OCI-LY3 (cell line): ENCODE measurements around the gene MAZ.
"Not testable (repeated sequence)": the region's sequence is repeated elsewhere in the genome, so short reads cannot be mapped to it uniquely, and the experiment has no call there.

Experiments
- H2AFZ ChIP-seq: fragments of 200-600, 300-600 bp; shearing (Covaris generic); 2 replicates; pipeline ENCODE4 v1.6.0; 2014; ENCODE audit warnings: antibody characterized with exemption, low read depth, low read length
- H3K27ac ChIP-seq: fragments of 200-600, 300-600 bp; sonication (generic); 2 replicates; pipeline ENCODE4 v1.5.1; 2014; ENCODE audit warnings: mild to moderate bottlenecking, low read length, moderate library complexity, mixed read lengths
- H3K27me3 ChIP-seq: fragments of 200-600, 300-600 bp; sonication (generic); 2 replicates; pipeline ENCODE4 v1.6.1; 2014; ENCODE audit warnings: low read depth, low read length, mixed read lengths
- H3K36me3 ChIP-seq: fragments of 200-600, 300-600 bp; sonication (generic); replicated peaks from 2 replicates; pipeline ENCODE3; 2014; ENCODE audit warnings: low read depth, low read length, mixed read lengths
- H3K4me1 ChIP-seq: fragments of 300-600, 200-600 bp; sonication (generic); 2 replicates; pipeline ENCODE4 v1.6.1; 2014; ENCODE audit warnings: low read length, mixed read lengths
- H3K4me2 ChIP-seq: fragments of 200-600, 300-600 bp; sonication (generic); 2 replicates; pipeline ENCODE4 v1.6.1; 2014; ENCODE audit warnings: low read length, mixed read lengths
- H3K4me3 ChIP-seq: fragments of 300-600, 200-600 bp; sonication (generic); 2 replicates; pipeline ENCODE4 v1.5.1; 2014; ENCODE audit warnings: antibody characterized with exemption, mild to moderate bottlenecking, low read length, moderate library complexity
- H3K79me2 ChIP-seq: fragments of 300-600, 200-600 bp; shearing (Covaris generic); 2 replicates; pipeline ENCODE4 v1.6.1; 2014; ENCODE audit warnings: mild to moderate bottlenecking, low read length, mixed read lengths
- H3K9ac ChIP-seq: fragments of 300-600, 200-600 bp; shearing (Covaris generic); 2 replicates; pipeline ENCODE4 v1.6.0; 2014; ENCODE audit warnings: mild to moderate bottlenecking, low read length, moderate library complexity
- H3K9me3 ChIP-seq: fragments of 200-600, 300-600 bp; shearing (Covaris generic); 2 replicates; pipeline ENCODE4 v1.6.1; 2014; ENCODE audit warnings: low read length, mixed read lengths; ENCODE audit not compliant: insufficient read depth
- H4K20me1 ChIP-seq: fragments of 200-600, 300-600 bp; sonication (generic); 2 replicates; pipeline ENCODE4 v1.6.1; 2016; ENCODE audit warnings: low read length, mixed read lengths; ENCODE audit not compliant: insufficient read depth
- EZH2phosphoT487 ChIP-seq: fragments of 200-600 bp; shearing (Covaris generic); IDR thresholded peaks from 2 replicates; pipeline ENCODE4 v1.6.1; 2018; ENCODE audit warnings: antibody characterized with exemption, mixed run types, low read depth
- TF ChIP-seq, protein P1 (sequence below): fragments of 200-600, 300-600 bp; sonication (generic); IDR thresholded peaks from 2 replicates; pipeline ENCODE4 v1.5.1; 2014; ENCODE audit warnings: antibody characterized with exemption, low read length, low read depth

Gene MAZ

DNA sequence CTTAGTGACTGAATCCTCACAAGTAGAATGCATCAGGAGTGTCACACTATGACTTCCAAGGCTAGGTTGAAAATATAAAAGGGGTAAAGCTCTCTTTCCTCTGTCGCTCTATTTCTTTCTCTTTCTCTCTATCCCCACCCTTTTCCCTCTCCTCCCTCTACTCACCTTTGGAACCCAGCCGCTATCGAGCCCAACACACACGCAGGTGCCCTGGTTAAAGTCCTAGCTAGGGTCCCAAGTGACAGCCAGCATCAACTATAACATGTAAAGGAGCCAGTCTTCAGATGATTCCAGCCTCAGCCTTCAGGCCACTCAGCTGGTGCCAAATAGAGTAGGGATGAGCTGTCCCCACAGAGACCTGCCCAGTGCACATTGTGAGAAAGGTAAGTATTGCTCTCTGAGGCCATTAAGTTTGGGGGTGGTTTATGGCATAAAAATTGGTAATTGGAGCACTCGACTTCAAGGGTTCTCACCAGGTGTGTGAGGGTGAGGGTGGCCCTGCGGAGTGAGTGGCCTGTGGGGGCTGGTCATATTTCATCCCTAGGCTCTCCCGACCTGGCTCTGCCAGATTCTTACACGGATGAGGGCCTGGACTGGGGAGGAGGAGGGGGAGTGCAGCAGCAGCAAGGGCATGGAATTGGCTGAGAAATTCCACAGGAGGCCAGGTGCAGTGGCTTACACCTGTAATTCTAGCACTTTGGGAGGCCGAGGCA lies 45.6 kb upstream of the MAZ start:
- Histone ChIP-seq H3K79me2 (no peaks in the 10 kb centered on the region), H3K36me3 (no peaks in the 10 kb centered on the region), H3K4me2 (no peak overlapping the region), H3K27ac (no peak overlapping the region), H3K9ac (no peak overlapping the region), H3K9me3 (no peaks in the 10 kb centered on the region), H3K4me3 (no peak overlapping the region), H3K27me3 (peaks cover 8% of the 10 kb centered on the region; the same call in 1 of the 2 replicates), H2AFZ (no peak overlapping the region), H4K20me1 (no peaks in the 10 kb centered on the region), H3K4me1 (no peaks in the 10 kb centered on the region)
- TF ChIP-seq, protein P1, sequence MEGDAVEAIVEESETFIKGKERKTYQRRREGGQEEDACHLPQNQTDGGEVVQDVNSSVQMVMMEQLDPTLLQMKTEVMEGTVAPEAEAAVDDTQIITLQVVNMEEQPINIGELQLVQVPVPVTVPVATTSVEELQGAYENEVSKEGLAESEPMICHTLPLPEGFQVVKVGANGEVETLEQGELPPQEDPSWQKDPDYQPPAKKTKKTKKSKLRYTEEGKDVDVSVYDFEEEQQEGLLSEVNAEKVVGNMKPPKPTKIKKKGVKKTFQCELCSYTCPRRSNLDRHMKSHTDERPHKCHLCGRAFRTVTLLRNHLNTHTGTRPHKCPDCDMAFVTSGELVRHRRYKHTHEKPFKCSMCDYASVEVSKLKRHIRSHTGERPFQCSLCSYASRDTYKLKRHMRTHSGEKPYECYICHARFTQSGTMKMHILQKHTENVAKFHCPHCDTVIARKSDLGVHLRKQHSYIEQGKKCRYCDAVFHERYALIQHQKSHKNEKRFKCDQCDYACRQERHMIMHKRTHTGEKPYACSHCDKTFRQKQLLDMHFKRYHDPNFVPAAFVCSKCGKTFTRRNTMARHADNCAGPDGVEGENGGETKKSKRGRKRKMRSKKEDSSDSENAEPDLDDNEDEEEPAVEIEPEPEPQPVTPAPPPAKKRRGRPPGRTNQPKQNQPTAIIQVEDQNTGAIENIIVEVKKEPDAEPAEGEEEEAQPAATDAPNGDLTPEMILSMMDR, result no peak
- TF ChIP-seq EZH2phosphoT487, result no peak

DNA sequence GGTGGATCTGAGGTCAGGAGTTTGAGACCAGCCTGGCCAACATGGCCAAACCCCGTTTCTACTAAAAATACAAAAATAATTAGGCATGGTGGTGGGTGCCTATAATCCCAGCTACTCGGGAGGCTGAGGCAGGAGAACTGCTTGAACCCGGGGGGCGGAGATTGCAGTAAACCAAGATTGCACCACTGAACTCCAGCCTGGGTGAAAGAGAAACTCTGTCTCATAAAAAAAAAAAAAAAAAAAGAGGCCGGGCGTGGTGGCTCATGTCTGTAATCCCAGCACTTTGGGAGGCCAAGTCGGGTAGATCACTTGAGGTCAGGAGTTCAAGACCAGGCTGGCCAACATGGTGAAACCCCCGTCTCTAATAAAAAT lies 45.1 kb upstream of the MAZ start:
- H3K27ac ChIP-seq, H3K4me2 ChIP-seq, H3K9ac ChIP-seq, H3K36me3 ChIP-seq, H4K20me1 ChIP-seq, H2AFZ ChIP-seq, H3K27me3 ChIP-seq, H3K4me3 ChIP-seq, H3K79me2 ChIP-seq, H3K4me1 ChIP-seq, H3K9me3 ChIP-seq: not testable (repeated sequence)

DNA sequence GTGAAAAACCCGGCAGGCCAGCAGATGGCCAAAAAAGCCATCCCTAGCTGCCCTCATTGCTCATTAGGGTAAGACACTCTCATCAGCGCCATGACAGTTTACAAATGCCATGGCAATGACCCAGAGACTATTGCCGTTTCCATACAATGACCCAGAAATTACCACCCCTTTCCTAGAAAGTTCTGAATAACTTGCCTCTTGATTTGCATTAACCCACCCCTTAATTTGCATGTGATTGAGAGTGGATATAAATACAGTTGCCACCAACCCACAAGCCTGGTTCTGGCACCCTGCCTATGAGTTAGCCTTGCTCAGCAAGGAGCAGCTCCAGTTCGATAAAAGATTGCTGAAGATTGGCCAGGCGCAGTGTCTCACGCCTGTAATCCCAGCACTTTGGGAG lies 44.4 kb upstream of the MAZ start:
- Histone ChIP-seq H2AFZ (no peak overlapping the region), H3K9ac (no peak overlapping the region), H3K9me3 (no peaks in the 10 kb centered on the region), H3K27ac (no peak overlapping the region), H3K79me2 (no peaks in the 10 kb centered on the region), H4K20me1 (no peaks in the 10 kb centered on the region), H3K4me3 (no peak overlapping the region), H3K36me3 (no peaks in the 10 kb centered on the region), H3K4me2 (no peak overlapping the region), H3K4me1 (no peaks in the 10 kb centered on the region), H3K27me3 (peaks cover 8% of the 10 kb centered on the region; the same call in 1 of the 2 replicates)
- no peak for TF ChIP-seq EZH2phosphoT487
- TF ChIP-seq, protein P1, result no peak

DNA sequence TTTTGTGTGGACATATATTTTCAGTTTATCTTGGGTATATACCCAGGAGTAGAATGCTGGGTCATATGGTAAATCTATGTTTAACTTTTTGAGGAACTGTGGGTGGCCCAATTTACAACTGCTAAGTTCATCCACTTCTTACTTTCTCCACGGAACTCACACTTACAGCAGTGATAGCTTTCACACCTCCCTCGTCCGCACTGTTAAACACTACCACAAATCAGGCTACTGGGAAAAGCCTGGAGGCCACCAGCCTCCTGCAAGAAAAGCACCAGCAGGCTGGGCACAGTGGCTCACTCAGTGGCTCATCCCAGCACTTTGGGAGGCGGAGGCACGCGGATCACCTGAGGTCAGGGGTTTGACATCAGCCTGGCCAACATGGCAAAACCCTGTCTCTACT lies 43.0 kb upstream of the MAZ start:
- Histone ChIP-seq H3K27me3 (peaks cover 8% of the 10 kb centered on the region; the same call in 1 of the 2 replicates), H3K36me3 (no peaks in the 10 kb centered on the region), H3K27ac (no peak overlapping the region), H3K9me3 (no peaks in the 10 kb centered on the region), H3K9ac (no peak overlapping the region), H2AFZ (no peak overlapping the region), H3K79me2 (no peaks in the 10 kb centered on the region), H4K20me1 (no peaks in the 10 kb centered on the region), H3K4me3 (no peak overlapping the region), H3K4me2 (no peak overlapping the region), H3K4me1 (no peaks in the 10 kb centered on the region)
- no peak for TF ChIP-seq EZH2phosphoT487
- TF ChIP-seq, protein P1, result no peak
